Ramos (cell line): Measurements from ENCODE around the gene PXDN.
"Not testable (repeated sequence)": the region's sequence is repeated elsewhere in the genome, so short reads cannot be mapped to it uniquely, and the experiment has no call there.

ENCODE experiments used
- in situ Hi-C: fragments of 300-500 bp; cut with MboI; formaldehyde crosslinking; loops from one replicate; pipeline ENCODE4 v1.14.3; 2022; ENCODE audit warnings: low sequenced_read_pairs; ENCODE audit not compliant: unreplicated experiment

Gene PXDN

GRCh38 chr2:1708476-1709334 lies 35.6 kb downstream of the PXDN start:
- in situ Hi-C loops, result no loop called here

GRCh38 chr2:1707771-1708418 lies 36.4 kb downstream of the PXDN start:
- in situ Hi-C loops, result no loop called here

- in situ Hi-C loops, result not testable (repeated sequence)
Observed at GRCh38 chr2:1706089-1706841, 38.0 kb downstream of the PXDN start.

DNA sequence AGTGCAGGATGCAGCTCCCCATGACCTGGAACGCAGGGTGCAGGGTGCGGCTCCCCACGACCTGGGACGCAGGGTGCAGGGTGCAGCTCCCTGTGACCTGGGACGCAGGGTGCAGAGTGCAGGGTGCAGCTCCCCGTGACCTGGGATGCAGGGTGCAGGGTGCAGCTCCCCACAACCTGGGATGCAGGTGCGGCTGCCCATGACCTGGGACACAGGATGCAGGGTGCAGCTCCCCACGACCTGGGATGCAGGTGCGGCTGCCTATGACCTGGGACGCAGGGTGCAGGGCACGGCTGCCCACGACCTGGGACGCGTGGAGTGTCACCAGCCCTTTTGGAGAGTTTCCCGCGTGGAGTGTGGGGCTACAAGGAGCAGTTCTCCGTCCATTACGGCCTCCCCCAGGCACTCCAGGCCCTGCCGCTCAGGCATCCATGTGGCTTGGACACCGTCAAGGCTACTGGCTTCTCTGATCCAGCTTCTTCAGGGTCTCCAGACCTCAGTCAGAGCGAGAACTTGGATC lies 38.7 kb downstream of the PXDN start:
- in situ Hi-C loops, result no loop called here

DNA sequence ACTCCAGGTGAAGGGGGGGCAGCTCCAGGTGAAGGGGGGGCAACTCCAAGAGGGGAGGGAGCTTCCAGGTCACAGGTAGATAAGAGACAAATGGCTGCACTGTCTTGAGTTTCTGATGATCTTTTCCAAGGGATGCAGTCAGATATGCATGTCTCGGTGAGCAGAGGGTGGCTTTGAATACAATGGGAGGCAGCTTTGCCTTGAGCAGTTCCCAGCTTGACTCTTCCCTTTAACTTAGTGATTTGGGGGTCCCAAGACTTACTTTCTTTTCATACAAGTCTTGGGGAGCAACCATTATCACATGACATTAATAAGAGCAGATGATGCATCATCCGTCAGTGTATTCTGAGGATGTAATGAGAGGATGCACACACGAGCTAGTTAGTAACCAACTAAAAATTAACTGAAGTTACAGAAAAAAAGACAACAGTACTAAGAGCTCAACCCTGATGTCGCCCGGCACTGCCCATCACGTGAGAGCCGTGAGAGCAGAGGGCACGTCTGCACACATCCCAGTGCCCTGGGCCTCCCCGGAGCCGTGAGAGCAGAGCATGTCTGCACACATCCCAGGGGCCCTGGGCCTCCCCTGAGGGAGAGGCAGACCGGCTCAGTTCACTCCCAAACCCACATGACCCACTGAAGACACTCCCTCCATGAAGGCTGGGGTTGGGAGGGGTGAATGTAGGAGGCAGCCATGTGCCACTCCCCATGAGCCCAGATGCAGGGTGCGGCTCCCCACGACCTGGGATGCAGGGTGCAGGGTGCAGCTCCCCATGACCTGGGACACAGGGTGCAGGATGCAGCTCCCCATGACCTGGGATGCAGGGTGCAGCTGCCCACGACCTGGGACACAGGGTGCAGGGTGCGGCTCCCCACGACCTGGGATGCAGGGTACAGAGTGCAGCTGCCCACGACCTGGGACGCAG lies 39.4 kb downstream of the PXDN start:
- in situ Hi-C loops, result no loop called here

- in situ Hi-C loops, result no loop called here
Observed at GRCh38 chr2:1702186-1702565, 42.1 kb downstream of the PXDN start.

- in situ Hi-C loops, result no loop called here
Observed at GRCh38 chr2:1701556-1702185, 42.6 kb downstream of the PXDN start.

GRCh38 chr2:1701020-1701419 lies 43.3 kb downstream of the PXDN start:
- in situ Hi-C loops, result no loop called here

- in situ Hi-C loops, result not testable (repeated sequence)
Observed at GRCh38 chr2:1700427-1700826, 43.9 kb downstream of the PXDN start.

- in situ Hi-C loops, result no loop called here
Observed at GRCh38 chr2:1698188-1698945, 45.9 kb downstream of the PXDN start.

DNA sequence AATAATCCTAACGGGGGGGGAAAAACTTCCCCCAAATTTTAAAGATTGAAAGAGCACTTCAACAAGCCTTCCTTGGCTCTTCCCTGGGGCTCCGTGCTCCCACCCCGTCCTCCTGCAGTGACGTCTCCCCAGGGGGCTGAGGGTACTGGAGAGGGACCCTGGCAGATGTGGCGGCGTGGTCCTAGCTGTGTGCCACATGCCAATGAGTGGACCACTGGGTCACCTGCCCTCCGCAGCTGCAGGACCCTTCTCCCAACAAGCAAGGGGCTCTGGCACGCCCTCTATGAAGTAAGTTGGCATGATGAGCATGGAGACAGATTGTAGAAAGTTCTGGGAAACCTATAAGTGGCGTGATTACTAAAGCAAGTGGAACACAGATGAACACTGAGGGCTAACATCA lies 46.7 kb downstream of the PXDN start:
- in situ Hi-C loops, result no loop called here

- in situ Hi-C loops, result no loop called here
Observed at GRCh38 chr2:1696472-1696871, 47.8 kb downstream of the PXDN start.

DNA sequence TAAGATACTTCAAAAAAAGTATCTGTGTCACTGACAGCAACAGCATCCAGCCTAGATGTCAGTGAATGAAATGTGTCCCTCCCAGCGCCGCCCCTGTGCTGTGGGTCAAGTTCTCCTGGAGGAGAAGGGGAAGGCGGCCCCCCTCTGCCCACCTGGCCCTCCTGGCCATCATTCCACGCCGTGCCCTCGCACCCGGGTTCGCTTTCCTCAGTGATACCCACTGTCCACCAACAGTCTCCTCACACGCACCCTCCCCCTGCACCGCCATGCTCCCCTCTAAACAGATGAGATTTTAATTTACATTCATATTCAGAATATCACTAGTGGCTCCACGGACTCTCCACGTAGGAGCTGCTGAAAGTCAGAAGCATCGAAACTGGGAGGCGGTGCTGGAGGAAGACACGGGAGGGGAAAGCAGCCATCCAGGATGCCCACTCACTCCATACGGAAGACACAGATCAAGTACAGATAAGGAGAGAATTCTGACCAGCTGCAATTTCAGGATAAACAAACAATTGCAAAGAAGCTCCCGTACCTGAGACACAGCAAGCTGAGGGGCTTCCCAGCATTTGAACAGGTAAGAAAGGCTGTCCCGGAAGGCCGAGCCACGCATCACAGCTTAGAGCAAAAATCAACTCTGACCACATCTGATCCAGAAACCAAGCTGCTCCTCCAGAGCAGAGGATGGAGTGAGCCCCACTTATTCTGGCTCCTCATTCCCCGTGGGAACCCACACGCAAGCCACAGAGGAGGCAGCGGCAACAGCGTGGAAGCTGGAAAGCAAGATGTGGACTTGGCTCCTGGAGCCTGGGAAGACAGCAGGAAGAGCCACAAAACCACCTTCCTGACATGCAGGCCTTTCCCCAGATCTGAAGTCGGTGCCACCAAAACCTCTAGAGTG lies 49.7 kb downstream of the PXDN start:
- in situ Hi-C loops, result no loop called here

- in situ Hi-C loops, result no loop called here
Observed at GRCh38 chr2:1693723-1694122, 50.6 kb downstream of the PXDN start.

DNA sequence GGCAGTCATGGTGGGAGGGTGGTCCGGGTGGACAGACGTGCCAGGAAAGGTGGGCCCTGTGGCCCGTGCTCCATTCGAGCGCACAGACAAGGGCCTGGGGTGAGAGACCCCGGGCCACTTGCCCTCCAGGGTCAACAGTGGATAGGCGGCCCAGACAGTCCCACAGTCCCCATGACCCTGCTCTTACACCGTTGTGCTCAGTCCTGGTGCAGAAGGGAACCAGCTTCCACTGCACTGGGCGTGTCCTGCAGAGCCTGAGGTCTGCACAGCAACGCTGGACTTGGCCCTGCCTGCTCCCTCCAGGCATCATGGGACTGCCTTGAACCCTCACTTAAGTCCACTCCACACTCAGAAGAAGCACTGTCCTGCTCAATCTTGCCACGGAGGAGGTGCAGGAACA lies 52.0 kb downstream of the PXDN start:
- in situ Hi-C loops, result no loop called here

- in situ Hi-C loops, result no loop called here
Observed at GRCh38 chr2:1691366-1691765, 52.9 kb downstream of the PXDN start.

GRCh38 chr2:1690056-1690775 lies 54.1 kb downstream of the PXDN start:
- in situ Hi-C loops, result no loop called here
